HEK293 (cell line): Measurements from ENCODE around the gene GNAZ.

Source experiments
- CTCF ChIA-PET: fragments of 350-600 bp; formaldehyde crosslinking; extraction: SDS; loops from one replicate; lab custom pipeline; 2021; ENCODE audit warnings: antibody characterized with exemption; lab: Yijun Ruan, JAX
- POLR2A ChIA-PET: fragments of 300-600 bp; formaldehyde crosslinking; extraction: SDS; loops from one replicate; lab custom pipeline; 2020; ENCODE audit warnings: antibody characterized with exemption, inconsistent platforms; lab: Yijun Ruan, JAX
- H3K27ac ChIP-seq: fragments of 200-500 bp; sonication (Bioruptor generic); 2 replicates; pipeline ENCODE4 v1.5.1; 2014; ENCODE audit warnings: low read depth, low read length, control low read depth, inconsistent platforms; ENCODE audit errors: extremely low read depth
- H3K36me3 ChIP-seq, 2 experiments: fragments of 200-500 bp in 1 of 2; sonication (Bioruptor generic) in 1 of 2; 1 replicate in 1 of 2; 2 replicates in 1 of 2; pipeline ENCODE4 v1.5.1; 2014 to 2017; ENCODE audit warnings: inconsistent platforms in 2 of 2, low read length in 2 of 2; ENCODE audit not compliant: control insufficient read depth in 2 of 2, insufficient read depth in 1 of 2
- H3K4me1 ChIP-seq: fragments of 200-500 bp; sonication (Bioruptor generic); 2 replicates; pipeline ENCODE4 v1.5.1; 2014; ENCODE audit warnings: mild to moderate bottlenecking, low read length, inconsistent platforms; ENCODE audit not compliant: control insufficient read depth, insufficient read depth
- H3K4me3 ChIP-seq: 2 replicates; pipeline ENCODE4 v1.5.1; 2011; ENCODE audit warnings: low read depth, mild to moderate bottlenecking, control low read depth, low read length, moderate library complexity
- H3K9me3 ChIP-seq: fragments of 200-500 bp; sonication (Bioruptor generic); 2 replicates; pipeline ENCODE4 v1.5.1; 2014; ENCODE audit warnings: low read depth, low read length, inconsistent platforms; ENCODE audit not compliant: control insufficient read depth, insufficient read depth
- AEBP2 ChIP-seq: fragments of 450-650 bp; formaldehyde crosslinking; IDR thresholded peaks from 2 replicates; pipeline ENCODE4 v1.5.1; 2016; ENCODE audit warnings: missing biosample characterization, missing genetic modification characterization, borderline replicate concordance
- GLIS1 ChIP-seq: fragments of 450-650 bp; formaldehyde crosslinking; IDR thresholded peaks from 2 replicates; pipeline ENCODE4 v1.5.1; 2016; ENCODE audit warnings: missing biosample characterization, missing genetic modification characterization
- HIC1 ChIP-seq: fragments of 450-650 bp; formaldehyde crosslinking; IDR thresholded peaks from 2 replicates; pipeline ENCODE4 v1.5.1; 2016; ENCODE audit warnings: missing biosample characterization, missing genetic modification characterization
- HOXA7 ChIP-seq: sonication (generic); formaldehyde crosslinking; IDR thresholded peaks from 2 replicates; pipeline ENCODE4 v1.8.1; 2022; ENCODE audit warnings: missing genetic modification reagents, borderline replicate concordance
- HOXC10 ChIP-seq: sonication (generic); formaldehyde crosslinking; IDR thresholded peaks from 2 replicates; pipeline ENCODE4 v1.8.1; 2023; ENCODE audit warnings: mild to moderate bottlenecking, missing genetic modification reagents
- IKZF3 ChIP-seq: fragments of 450-650 bp; IDR thresholded peaks from 2 replicates; pipeline ENCODE4 v1.5.0; 2018; ENCODE audit warnings: missing biosample characterization, mild to moderate bottlenecking, missing genetic modification characterization, moderate library complexity
- PRDM1 ChIP-seq: fragments of 450-650 bp; formaldehyde crosslinking; IDR thresholded peaks from 2 replicates; pipeline ENCODE4; 2016; ENCODE audit warnings: missing biosample characterization, missing genetic modification characterization
- PRDM6 ChIP-seq: fragments of 450-650 bp; formaldehyde crosslinking; IDR thresholded peaks from 2 replicates; pipeline ENCODE4 v1.5.1; 2017; ENCODE audit warnings: missing biosample characterization, missing genetic modification characterization
- ZBTB10 ChIP-seq: fragments of 450-650 bp; formaldehyde crosslinking; IDR thresholded peaks from 2 replicates; pipeline ENCODE4 v1.5.1; 2016; ENCODE audit warnings: missing biosample characterization, missing genetic modification characterization
- ZFP3 ChIP-seq: fragments of 450-650 bp; formaldehyde crosslinking; IDR thresholded peaks from 2 replicates; pipeline ENCODE4 v1.5.1; 2016; ENCODE audit warnings: low read depth, missing biosample characterization, missing genetic modification characterization
- ZNF114 ChIP-seq: fragments of 450-650 bp; formaldehyde crosslinking; IDR thresholded peaks from 2 replicates; pipeline ENCODE4 v1.5.0; 2017; ENCODE audit warnings: missing biosample characterization, missing genetic modification characterization
- ZNF211 ChIP-seq: fragments of 450-650 bp; formaldehyde crosslinking; IDR thresholded peaks from 2 replicates; pipeline ENCODE4 v1.5.1; 2016; ENCODE audit warnings: low read depth, missing biosample characterization, missing genetic modification characterization
- ZNF292 ChIP-seq: fragments of 450-650 bp; formaldehyde crosslinking; IDR thresholded peaks from 2 replicates; pipeline ENCODE4 v1.5.1; 2016; ENCODE audit warnings: low read depth, missing biosample characterization, missing genetic modification characterization, borderline replicate concordance
- ZNF366 ChIP-seq: fragments of 450-650 bp; formaldehyde crosslinking; conservative IDR thresholded peaks from 2 replicates; pipeline ENCODE4 v1.5.1; 2016; ENCODE audit warnings: missing biosample characterization, missing genetic modification characterization
- ZNF596 ChIP-seq: fragments of 450-650 bp; IDR thresholded peaks from 2 replicates; pipeline ENCODE4 v1.5.0; 2018; ENCODE audit warnings: missing biosample characterization, mild to moderate bottlenecking, missing genetic modification characterization, moderate library complexity
- ZNF621 ChIP-seq: fragments of 450-650 bp; formaldehyde crosslinking; IDR thresholded peaks from 2 replicates; pipeline ENCODE4 v1.5.1; 2017; ENCODE audit warnings: missing biosample characterization, missing genetic modification characterization
- ZNF670 ChIP-seq: fragments of 450-650 bp; formaldehyde crosslinking; IDR thresholded peaks from 2 replicates; pipeline ENCODE4 v1.5.1; 2016; ENCODE audit warnings: missing biosample characterization, missing genetic modification characterization, low read depth
- ZNF776 ChIP-seq: fragments of 450-650 bp; formaldehyde crosslinking; IDR thresholded peaks from 2 replicates; pipeline ENCODE4 v1.5.0; 2017; ENCODE audit warnings: missing biosample characterization, missing genetic modification characterization, borderline replicate concordance
- ZSCAN16 ChIP-seq: fragments of 450-650 bp; formaldehyde crosslinking; IDR thresholded peaks from 2 replicates; pipeline ENCODE4 v1.5.1; 2016; ENCODE audit warnings: missing biosample characterization, missing genetic modification characterization

Gene GNAZ

GRCh38 chr22:23085351-23085671, 15.0 kb downstream of the GNAZ start:
- TF ChIP-seq ZNF366 (tag by site-specific recombination): no peak
- TF ChIP-seq GLIS1 (tag by site-specific recombination): no peak
- TF ChIP-seq ZNF670: no peak
- TF ChIP-seq AEBP2 (tag by site-specific recombination): no peak
- TF ChIP-seq ZNF292 (tag by site-specific recombination): no peak
- no peak for TF ChIP-seq HOXA7 (CRISPR knock-in tag)
- no peak for TF ChIP-seq ZSCAN16 (tag by site-specific recombination)
- no peak for TF ChIP-seq HIC1 (tag by site-specific recombination)
- TF ChIP-seq PRDM6: no peak
- no peak for TF ChIP-seq ZNF596 (tag by site-specific recombination)
- no peak for TF ChIP-seq ZBTB10 (tag by site-specific recombination)
- no peak for TF ChIP-seq HOXC10 (CRISPR knock-in tag)
- no peak for TF ChIP-seq ZFP3 (tag by site-specific recombination)
- TF ChIP-seq IKZF3 (tag by site-specific recombination): no peak
- TF ChIP-seq ZNF621: no peak
- TF ChIP-seq, all 188 proteins: peak for 0
- Histone ChIP-seq H3K9me3 (no peaks in the 10 kb centered on the region), H3K4me3 (no peak overlapping the region), H3K27ac (no peak overlapping the region), H3K4me1 (no peaks in the 10 kb centered on the region), H3K36me3 (peaks cover 0 to 2% of the 10 kb centered on the region in 2 experiments; a peak in 1 of 3 replicates)
- CTCF ChIA-PET: interaction anchor here (0.6 to 0.7 kb wide), 3 partner anchors 46 to 129 kb away, joined by 3 read pairs; no protein-coding TSS in a partner anchor
- POLR2A ChIA-PET: interaction anchor here (1.1 kb wide), 1 partner anchor 14 kb away, joined by 3 read pairs; no protein-coding TSS in a partner anchor

GRCh38 chr22:23085785-23086184, 15.5 kb downstream of the GNAZ start:
- H3K27ac ChIP-seq: no peak overlapping the region
- POLR2A ChIA-PET: interaction anchor here (1.1 kb wide), 1 partner anchor 14 kb away, joined by 3 read pairs; no protein-coding TSS in a partner anchor
- H3K9me3 ChIP-seq: no peaks in the 10 kb centered on the region
- no peak for TF ChIP-seq ZNF211 (tag by site-specific recombination)
- TF ChIP-seq ZNF776 (tag by site-specific recombination): no peak
- no peak for TF ChIP-seq ZNF114 (tag by site-specific recombination)
- no peak for TF ChIP-seq PRDM1
- TF ChIP-seq, all 188 proteins: peak for 0
- peaks cover 0 to under 1% of the 10 kb centered on the region in 2 experiments; a peak in 1 of 3 replicates for H3K36me3 ChIP-seq
- no peaks in the 10 kb centered on the region for H3K4me1 ChIP-seq
- no peak overlapping the region for H3K4me3 ChIP-seq
- CTCF ChIA-PET: interaction anchor here (0.6 to 0.8 kb wide), 2 partner anchors 91 to 664 kb away, joined by 3 read pairs; no protein-coding TSS in a partner anchor
